SK-N-SH (cell line): ENCODE measurements around the gene EPB41L5. TPM values are rescaled to one million over a fixed set of nuclear protein-coding genes. Genes with fewer than 3 reads are reported as not detected.

Source experiments
- CTCF ChIA-PET: fragments of 300-600, 350-600 bp; formaldehyde crosslinking; extraction: SDS; loops from one replicate; lab custom pipeline; 2021; lab: Yijun Ruan, JAX
- POLR2A ChIA-PET: fragments of 350-600 bp; sonication (Branson Sonifier 250); formaldehyde crosslinking; extraction: SDS; loops from one replicate; lab custom pipeline; 2020; ENCODE audit warnings: antibody characterized with exemption, inconsistent platforms; lab: Yijun Ruan, JAX
- DNase-seq: peaks from one replicate; pipeline ENCODE4 v3.0.0; 2012
- H2AFZ ChIP-seq: fragments of 200-600 bp; sonication (generic); 2 replicates; pipeline ENCODE4 v1.8.1; 2016; ENCODE audit warnings: antibody characterized with exemption, mild to moderate bottlenecking, low read depth
- H3F3A ChIP-seq: fragments of 200-600 bp; sonication (generic); replicated peaks from 2 replicates; pipeline ENCODE3; 2016; ENCODE audit warnings: antibody characterized with exemption, mild to moderate bottlenecking; ENCODE audit not compliant: insufficient read depth
- H3K27ac ChIP-seq, 2 experiments: fragments of 200-500 bp in 1 of 2; fragments of 200-600 bp in 1 of 2; sonication (Bioruptor generic) in 1 of 2; sonication (generic), shearing (Covaris generic) in 1 of 2; 2 replicates each; pipeline versions ENCODE4 v1.5.1 to v1.6.1; 2014 to 2016; ENCODE audit warnings: low read depth in 2 of 2, inconsistent platforms in 1 of 2, low read length in 1 of 2, mild to moderate bottlenecking in 1 of 2, mixed read lengths in 1 of 2
- H3K27me3 ChIP-seq: fragments of 200-600 bp; sonication (generic), shearing (Covaris generic); 2 replicates; pipeline ENCODE4 v1.6.1; 2016; ENCODE audit warnings: mixed run types; ENCODE audit not compliant: insufficient read depth
- H3K36me3 ChIP-seq, 2 experiments: fragments of 200-500 bp in 1 of 2; fragments of 200-600 bp in 1 of 2; sonication (Bioruptor generic) in 1 of 2; sonication (generic) in 1 of 2; replicated peaks in 1 of 2; 2 replicates each; pipeline versions ENCODE3 to v1.5.1; 2014 to 2016; ENCODE audit warnings: low read length in 1 of 2, mild to moderate bottlenecking in 1 of 2; ENCODE audit not compliant: insufficient read depth in 2 of 2, control insufficient read depth in 1 of 2
- H3K4me1 ChIP-seq, 2 experiments: fragments of 200-500 bp in 1 of 2; fragments of 200-600 bp in 1 of 2; sonication (Bioruptor generic) in 1 of 2; sonication (generic), shearing (Covaris generic) in 1 of 2; 2 replicates each; pipeline versions ENCODE4 v1.5.1 to v1.6.1; 2014 to 2016; ENCODE audit warnings: low read depth in 1 of 2, low read length in 1 of 2, mixed run types in 1 of 2; ENCODE audit not compliant: insufficient read depth in 2 of 2, control insufficient read depth in 1 of 2
- H3K4me2 ChIP-seq: fragments of 200-600 bp; sonication (generic), shearing (Covaris generic); 2 replicates; pipeline ENCODE4 v1.6.1; 2017; ENCODE audit warnings: mixed run types
- H3K4me3 ChIP-seq, 2 experiments: fragments of 200-500 bp in 1 of 2; fragments of 200-600 bp in 1 of 2; sonication (Bioruptor generic) in 1 of 2; sonication (generic), shearing (Covaris generic) in 1 of 2; 2 replicates each; pipeline versions ENCODE4 v1.5.1 to v1.8.1; 2014 to 2016; ENCODE audit warnings: low read depth in 2 of 2, inconsistent platforms in 1 of 2, low read length in 1 of 2, mild to moderate bottlenecking in 1 of 2, mixed read lengths in 1 of 2, moderate library complexity in 1 of 2
- H3K79me2 ChIP-seq: fragments of 200-600 bp; sonication (generic); 2 replicates; pipeline ENCODE4 v1.8.1; 2017; ENCODE audit warnings: mild to moderate bottlenecking; ENCODE audit not compliant: insufficient read depth
- H3K9ac ChIP-seq: fragments of 200-600 bp; sonication (generic); 2 replicates; pipeline ENCODE4 v1.6.1; 2017; ENCODE audit warnings: mixed run types
- H3K9me2 ChIP-seq: fragments of 200-600 bp; sonication (generic); 2 replicates; pipeline ENCODE4 v1.6.1; 2017; ENCODE audit warnings: mixed run types
- H3K9me3 ChIP-seq: fragments of 200-600 bp; sonication (generic); 2 replicates; pipeline ENCODE4 v1.6.1; 2017; ENCODE audit warnings: mixed run types, mild to moderate bottlenecking, moderate library complexity
- H4K20me1 ChIP-seq: fragments of 200-600 bp; sonication (generic); 2 replicates; pipeline ENCODE4 v1.6.1; 2017; ENCODE audit warnings: mild to moderate bottlenecking, mixed run types; ENCODE audit not compliant: insufficient read depth
- CHD2 ChIP-seq: fragments of 150-350 bp; IDR thresholded peaks from 2 replicates; pipeline ENCODE4 v1.6.1; 2018; ENCODE audit warnings: low read length; ENCODE audit not compliant: partially characterized antibody
- FOSL2 ChIP-seq: IDR thresholded peaks from 2 replicates; pipeline ENCODE4 v1.4.0; 2012; ENCODE audit warnings: low read depth, mild to moderate bottlenecking, moderate library complexity, borderline replicate concordance
- FOXM1 ChIP-seq: IDR thresholded peaks from 2 replicates; pipeline ENCODE4 v1.4.0; 2012; ENCODE audit warnings: low read depth, mild to moderate bottlenecking
- GABPA ChIP-seq: IDR thresholded peaks from 2 replicates; pipeline ENCODE4 v1.4.0; 2012; ENCODE audit warnings: low read depth, mild to moderate bottlenecking
- JUND ChIP-seq: IDR thresholded peaks from 2 replicates; pipeline ENCODE4 v1.4.0; 2012
- MAX ChIP-seq: IDR thresholded peaks from 2 replicates; pipeline ENCODE4 v1.4.0; 2012; ENCODE audit warnings: low read depth
- POLR2AphosphoS5 ChIP-seq: IDR thresholded peaks from 2 replicates; pipeline ENCODE4 v1.6.1; 2012; ENCODE audit warnings: low read depth, low read length
- RAD21 ChIP-seq: IDR thresholded peaks from 2 replicates; pipeline ENCODE4 v1.6.1; 2012; ENCODE audit warnings: mild to moderate bottlenecking, low read length
- RCOR1 ChIP-seq: fragments of 150-350 bp; IDR thresholded peaks from 2 replicates; pipeline ENCODE4 v1.6.1; 2017; ENCODE audit warnings: antibody characterized with exemption, low read length
- RXRA ChIP-seq: IDR thresholded peaks from 2 replicates; pipeline ENCODE4 v1.4.0; 2012; ENCODE audit warnings: low read depth, mild to moderate bottlenecking, borderline replicate concordance
- SMC3 ChIP-seq: IDR thresholded peaks from 2 replicates; pipeline ENCODE4 v1.6.1; 2012; ENCODE audit warnings: low read depth, low read length, improper control_type of control experiment
- TAF1 ChIP-seq: IDR thresholded peaks from 2 replicates; pipeline ENCODE4 v1.6.1; 2012; ENCODE audit warnings: low read depth, mild to moderate bottlenecking, low read length, moderate library complexity, borderline replicate concordance
- USF1 ChIP-seq: IDR thresholded peaks from 2 replicates; pipeline ENCODE4 v1.4.0; 2012; ENCODE audit warnings: low read depth, borderline replicate concordance
- USF2 ChIP-seq: fragments of 150-350 bp; IDR thresholded peaks from 2 replicates; pipeline ENCODE4 v1.6.1; 2017; ENCODE audit warnings: antibody characterized with exemption, low read length, low read depth, borderline replicate concordance
- YY1 ChIP-seq: IDR thresholded peaks from 2 replicates; pipeline ENCODE4 v1.4.0; 2012; ENCODE audit warnings: low read depth, mild to moderate bottlenecking
- WGBS: methylation state at CpG from one replicate; pipeline ENCODE4 v1.1.6; 2017; ENCODE audit warnings: low lambda C conversion rate; 5-methylcytosine and 5-hydroxymethylcytosine counted together
- polyA plus RNA-seq, 3 experiments: library from polyadenylated mRNA; depleted of rRNA; stranded (reverse); fragments of >200 nt; gene quantifications; 2 replicates each; pipeline ENCODE4 v1.2.3, GENCODE V29; 2012
- TF ChIP-seq, protein P1 (sequence below): IDR thresholded peaks from 2 replicates; pipeline ENCODE4 v1.4.0; 2012; ENCODE audit warnings: low read depth, borderline replicate concordance
- TF ChIP-seq, protein P2 (sequence below): fragments of 150-350 bp; IDR thresholded peaks from 2 replicates; pipeline ENCODE4 v1.6.1; 2016; ENCODE audit warnings: mild to moderate bottlenecking, low read depth, low read length
- TF ChIP-seq, protein P3 (sequence below): IDR thresholded peaks from 2 replicates; pipeline ENCODE4; 2012
- TF ChIP-seq, protein P4 (sequence below): fragments of 200-600 bp; sonication (generic); IDR thresholded peaks from 2 replicates; pipeline ENCODE4 v1.6.1; 2017; ENCODE audit warnings: antibody characterized with exemption, mild to moderate bottlenecking, moderate library complexity

Gene EPB41L5
- polyA plus RNA-seq, 1 of the 3 experiments (the other 2 are of a cell fraction), result 5.3 TPM

DNA sequence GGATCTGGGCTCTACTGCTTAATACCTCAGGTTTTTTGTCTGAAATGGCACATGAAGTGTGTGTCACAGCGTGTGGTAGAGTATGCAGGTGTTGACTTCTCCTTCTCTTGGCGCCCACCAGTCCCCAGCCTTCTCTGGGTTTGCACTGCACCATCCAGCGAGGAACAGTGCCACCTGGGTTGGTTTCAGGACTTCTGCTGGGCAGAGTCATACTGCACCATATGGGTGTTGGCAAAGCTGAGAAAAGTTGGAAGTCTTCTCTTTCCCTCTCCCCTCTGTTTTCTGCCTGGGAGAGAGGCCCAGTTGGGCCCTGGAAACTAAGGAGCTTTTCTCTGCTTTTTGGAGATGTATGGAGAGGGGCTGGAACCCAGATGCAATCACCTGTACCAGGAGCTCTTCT is 166.5 kb downstream of the EPB41L5 start:
- Histone ChIP-seq H3K27me3 (no peaks in the 10 kb centered on the region), H3K4me3 (no peak overlapping the region), H3K9ac (no peak overlapping the region), H2AFZ (no peak overlapping the region), H3K9me3 (no peaks in the 10 kb centered on the region), H3K9me2 (no peaks in the 10 kb centered on the region), H3K4me1 (no peaks in the 10 kb centered on the region; a peak in 1 of 4 replicates), H3F3A (no peaks in the 10 kb centered on the region), H4K20me1 (no peaks in the 10 kb centered on the region), H3K4me2 (no peak overlapping the region), H3K27ac (no peak overlapping the region), H3K36me3 (peaks cover 6 to 15% of the 10 kb centered on the region in 2 experiments), H3K79me2 (no peaks in the 10 kb centered on the region)
- POLR2A ChIA-PET, result no interaction called here
- DNase-seq, result no peak
- TF ChIP-seq RXRA (no peak), POLR2AphosphoS5 (no peak), CHD2 (no peak), TAF1 (no peak), USF2 (no peak), GABPA (no peak)
- TF ChIP-seq, protein P1, sequence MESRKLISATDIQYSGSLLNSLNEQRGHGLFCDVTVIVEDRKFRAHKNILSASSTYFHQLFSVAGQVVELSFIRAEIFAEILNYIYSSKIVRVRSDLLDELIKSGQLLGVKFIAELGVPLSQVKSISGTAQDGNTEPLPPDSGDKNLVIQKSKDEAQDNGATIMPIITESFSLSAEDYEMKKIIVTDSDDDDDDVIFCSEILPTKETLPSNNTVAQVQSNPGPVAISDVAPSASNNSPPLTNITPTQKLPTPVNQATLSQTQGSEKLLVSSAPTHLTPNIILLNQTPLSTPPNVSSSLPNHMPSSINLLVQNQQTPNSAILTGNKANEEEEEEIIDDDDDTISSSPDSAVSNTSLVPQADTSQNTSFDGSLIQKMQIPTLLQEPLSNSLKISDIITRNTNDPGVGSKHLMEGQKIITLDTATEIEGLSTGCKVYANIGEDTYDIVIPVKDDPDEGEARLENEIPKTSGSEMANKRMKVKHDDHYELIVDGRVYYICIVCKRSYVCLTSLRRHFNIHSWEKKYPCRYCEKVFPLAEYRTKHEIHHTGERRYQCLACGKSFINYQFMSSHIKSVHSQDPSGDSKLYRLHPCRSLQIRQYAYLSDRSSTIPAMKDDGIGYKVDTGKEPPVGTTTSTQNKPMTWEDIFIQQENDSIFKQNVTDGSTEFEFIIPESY, result no peak
- CTCF ChIA-PET, result interaction anchor here (1.1 to 2.6 kb wide), 2 partner anchors 69 to 133 kb away, joined by 3 to 7 read pairs; no protein-coding TSS in a partner anchor
- WGBS, result 94% methylated on average over 3 of the region's 3 CpGs

- H3K36me3 ChIP-seq, result peaks cover 6 to 15% of the 10 kb centered on the region in 2 experiments
- no peaks in the 10 kb centered on the region for H3K27me3 ChIP-seq
- no peaks in the 10 kb centered on the region for H4K20me1 ChIP-seq
- WGBS, result 100% methylated on average over 3 of the region's 3 CpGs
- H3K9ac ChIP-seq, result no peak overlapping the region
- no peak overlapping the region for H2AFZ ChIP-seq
- no peaks in the 10 kb centered on the region for H3K9me2 ChIP-seq
- DNase-seq, result no peak
- H3K9me3 ChIP-seq, result no peaks in the 10 kb centered on the region
- CTCF ChIA-PET, result interaction anchor here (1.1 to 2.6 kb wide), 2 partner anchors 70 to 133 kb away, joined by 3 to 7 read pairs; no protein-coding TSS in a partner anchor
- POLR2A ChIA-PET, result no interaction called here
- no peak overlapping the region for H3K4me3 ChIP-seq
- no peaks in the 10 kb centered on the region; a peak in 1 of 4 replicates for H3K4me1 ChIP-seq
- no peak overlapping the region for H3K4me2 ChIP-seq
- no peaks in the 10 kb centered on the region for H3F3A ChIP-seq
- no peaks in the 10 kb centered on the region for H3K79me2 ChIP-seq
- no peak overlapping the region for H3K27ac ChIP-seq
- TF ChIP-seq RAD21 (no peak), JUND (no peak), CHD2 (no peak), FOXM1 (no peak), RCOR1 (no peak), SMC3 (no peak), YY1 (no peak), MAX (no peak), TAF1 (no peak), FOSL2 (no peak), USF1 (no peak)
- TF ChIP-seq, protein P2, sequence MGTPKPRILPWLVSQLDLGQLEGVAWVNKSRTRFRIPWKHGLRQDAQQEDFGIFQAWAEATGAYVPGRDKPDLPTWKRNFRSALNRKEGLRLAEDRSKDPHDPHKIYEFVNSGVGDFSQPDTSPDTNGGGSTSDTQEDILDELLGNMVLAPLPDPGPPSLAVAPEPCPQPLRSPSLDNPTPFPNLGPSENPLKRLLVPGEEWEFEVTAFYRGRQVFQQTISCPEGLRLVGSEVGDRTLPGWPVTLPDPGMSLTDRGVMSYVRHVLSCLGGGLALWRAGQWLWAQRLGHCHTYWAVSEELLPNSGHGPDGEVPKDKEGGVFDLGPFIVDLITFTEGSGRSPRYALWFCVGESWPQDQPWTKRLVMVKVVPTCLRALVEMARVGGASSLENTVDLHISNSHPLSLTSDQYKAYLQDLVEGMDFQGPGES, result no peak
- TF ChIP-seq, protein P3, sequence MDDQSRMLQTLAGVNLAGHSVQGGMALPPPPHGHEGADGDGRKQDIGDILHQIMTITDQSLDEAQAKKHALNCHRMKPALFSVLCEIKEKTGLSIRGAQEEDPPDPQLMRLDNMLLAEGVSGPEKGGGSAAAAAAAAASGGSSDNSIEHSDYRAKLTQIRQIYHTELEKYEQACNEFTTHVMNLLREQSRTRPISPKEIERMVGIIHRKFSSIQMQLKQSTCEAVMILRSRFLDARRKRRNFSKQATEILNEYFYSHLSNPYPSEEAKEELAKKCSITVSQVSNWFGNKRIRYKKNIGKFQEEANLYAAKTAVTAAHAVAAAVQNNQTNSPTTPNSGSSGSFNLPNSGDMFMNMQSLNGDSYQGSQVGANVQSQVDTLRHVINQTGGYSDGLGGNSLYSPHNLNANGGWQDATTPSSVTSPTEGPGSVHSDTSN, result no peak
- TF ChIP-seq, protein P4, sequence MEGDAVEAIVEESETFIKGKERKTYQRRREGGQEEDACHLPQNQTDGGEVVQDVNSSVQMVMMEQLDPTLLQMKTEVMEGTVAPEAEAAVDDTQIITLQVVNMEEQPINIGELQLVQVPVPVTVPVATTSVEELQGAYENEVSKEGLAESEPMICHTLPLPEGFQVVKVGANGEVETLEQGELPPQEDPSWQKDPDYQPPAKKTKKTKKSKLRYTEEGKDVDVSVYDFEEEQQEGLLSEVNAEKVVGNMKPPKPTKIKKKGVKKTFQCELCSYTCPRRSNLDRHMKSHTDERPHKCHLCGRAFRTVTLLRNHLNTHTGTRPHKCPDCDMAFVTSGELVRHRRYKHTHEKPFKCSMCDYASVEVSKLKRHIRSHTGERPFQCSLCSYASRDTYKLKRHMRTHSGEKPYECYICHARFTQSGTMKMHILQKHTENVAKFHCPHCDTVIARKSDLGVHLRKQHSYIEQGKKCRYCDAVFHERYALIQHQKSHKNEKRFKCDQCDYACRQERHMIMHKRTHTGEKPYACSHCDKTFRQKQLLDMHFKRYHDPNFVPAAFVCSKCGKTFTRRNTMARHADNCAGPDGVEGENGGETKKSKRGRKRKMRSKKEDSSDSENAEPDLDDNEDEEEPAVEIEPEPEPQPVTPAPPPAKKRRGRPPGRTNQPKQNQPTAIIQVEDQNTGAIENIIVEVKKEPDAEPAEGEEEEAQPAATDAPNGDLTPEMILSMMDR, result no peak
Measured at GRCh38 chr2:120180066-120180465, 167.2 kb downstream of the EPB41L5 start.
